Measurements from ENCODE around the gene PLCD1.

Gene PLCD1

DNA sequence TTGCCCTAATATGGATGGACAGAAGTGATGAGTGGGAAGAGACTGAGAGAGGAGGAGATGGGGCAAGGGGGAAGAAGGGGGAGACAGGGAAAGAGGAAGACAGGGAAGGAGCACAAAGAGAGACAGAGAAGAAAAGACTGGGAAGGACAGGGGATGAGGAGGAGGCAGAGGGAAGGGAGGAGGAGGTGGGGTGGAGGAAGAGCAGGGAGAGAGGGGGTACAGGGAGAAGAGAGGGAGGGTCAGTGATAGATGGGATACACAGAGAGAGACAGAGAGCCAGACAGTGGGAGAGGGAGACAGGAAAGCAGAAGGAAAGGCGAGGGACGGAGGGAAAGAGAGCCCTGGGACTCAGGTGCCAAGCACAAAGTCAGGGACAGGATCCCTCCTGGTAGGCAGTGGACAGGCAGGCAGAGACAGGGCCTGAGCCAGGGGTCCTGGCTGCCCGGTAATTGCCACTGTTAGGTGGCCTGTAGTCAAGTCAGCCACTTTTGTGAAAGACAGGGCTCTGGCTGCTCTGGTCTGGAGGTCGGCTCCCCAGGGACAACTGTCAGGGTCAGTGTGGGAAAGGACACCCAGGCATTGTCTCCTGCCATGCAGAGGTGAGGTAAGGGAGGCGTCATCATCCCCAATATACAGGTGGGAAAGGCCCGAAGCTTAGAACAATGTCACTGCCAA is 29.1 kb downstream of the PLCD1 start:
- no peak for DNase-seq (ENCODE audit: low read depth in 1 of 2, low spot score in 1 of 2)
- no peak for TF ChIP-seq JUND (IDR thresholded peaks at IDR 0.05; ENCODE audit: low read depth)
- in situ Hi-C loops (cut with HindIII; ENCODE audit: low pct_unique_long_range_greater_than_20kb, low sequenced_read_pairs): no loop called here

GRCh38 chr3:37999836-38000235 is 29.6 kb downstream of the PLCD1 start:
- no peak for DNase-seq (ENCODE audit: low read depth in 1 of 2, low spot score in 1 of 2)
- in situ Hi-C loops (cut with HindIII; ENCODE audit: low pct_unique_long_range_greater_than_20kb, low sequenced_read_pairs): no loop called here
- TF ChIP-seq JUND (IDR thresholded peaks at IDR 0.05; ENCODE audit: low read depth): no peak

DNA sequence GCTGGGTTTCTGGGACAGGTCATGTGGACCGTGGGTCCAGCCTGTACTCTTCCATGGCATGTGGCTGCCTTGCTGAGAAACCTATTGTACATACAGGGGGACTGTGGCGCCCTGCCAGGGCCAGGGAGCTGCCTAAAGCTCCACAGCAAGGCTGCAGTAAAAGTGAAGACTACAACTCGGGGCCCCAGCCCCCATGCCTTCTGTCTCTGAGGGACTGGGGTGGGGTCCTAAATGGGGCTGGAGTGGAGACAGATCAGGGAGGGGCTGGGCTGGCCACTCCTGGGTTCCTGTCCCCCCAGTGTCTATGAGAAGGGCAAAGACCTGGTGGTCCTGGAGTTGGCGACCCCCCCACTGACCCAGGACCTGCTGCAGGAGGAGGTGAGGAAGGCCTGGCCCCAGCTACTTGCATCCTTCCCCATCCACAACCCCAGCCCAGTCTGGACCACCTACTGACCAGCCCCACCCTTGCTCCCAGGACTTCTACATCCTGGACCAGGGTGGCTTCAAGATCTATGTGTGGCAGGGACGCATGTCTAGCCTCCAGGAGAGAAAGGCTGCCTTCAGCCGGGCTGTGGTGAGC is 31.6 kb downstream of the PLCD1 start:
- DNase-seq (ENCODE audit: low read depth in 1 of 2, low spot score in 1 of 2): no peak
- no peak for TF ChIP-seq JUND (IDR thresholded peaks at IDR 0.05; ENCODE audit: low read depth)
- in situ Hi-C loops (cut with HindIII; ENCODE audit: low pct_unique_long_range_greater_than_20kb, low sequenced_read_pairs): no loop called here

- TF ChIP-seq JUND (IDR thresholded peaks at IDR 0.05; ENCODE audit: low read depth): no peak
- DNase-seq (ENCODE audit: low read depth in 1 of 2, low spot score in 1 of 2): no peak
- in situ Hi-C loops (cut with HindIII; ENCODE audit: low pct_unique_long_range_greater_than_20kb, low sequenced_read_pairs): no loop called here
These were observed 32.1 kb downstream of the PLCD1 start for GRCh38 chr3:37997342-37997741.

GRCh38 chr3:37996785-37997301 is 32.6 kb downstream of the PLCD1 start:
- no peak for TF ChIP-seq JUND (IDR thresholded peaks at IDR 0.05; ENCODE audit: low read depth)

DNA sequence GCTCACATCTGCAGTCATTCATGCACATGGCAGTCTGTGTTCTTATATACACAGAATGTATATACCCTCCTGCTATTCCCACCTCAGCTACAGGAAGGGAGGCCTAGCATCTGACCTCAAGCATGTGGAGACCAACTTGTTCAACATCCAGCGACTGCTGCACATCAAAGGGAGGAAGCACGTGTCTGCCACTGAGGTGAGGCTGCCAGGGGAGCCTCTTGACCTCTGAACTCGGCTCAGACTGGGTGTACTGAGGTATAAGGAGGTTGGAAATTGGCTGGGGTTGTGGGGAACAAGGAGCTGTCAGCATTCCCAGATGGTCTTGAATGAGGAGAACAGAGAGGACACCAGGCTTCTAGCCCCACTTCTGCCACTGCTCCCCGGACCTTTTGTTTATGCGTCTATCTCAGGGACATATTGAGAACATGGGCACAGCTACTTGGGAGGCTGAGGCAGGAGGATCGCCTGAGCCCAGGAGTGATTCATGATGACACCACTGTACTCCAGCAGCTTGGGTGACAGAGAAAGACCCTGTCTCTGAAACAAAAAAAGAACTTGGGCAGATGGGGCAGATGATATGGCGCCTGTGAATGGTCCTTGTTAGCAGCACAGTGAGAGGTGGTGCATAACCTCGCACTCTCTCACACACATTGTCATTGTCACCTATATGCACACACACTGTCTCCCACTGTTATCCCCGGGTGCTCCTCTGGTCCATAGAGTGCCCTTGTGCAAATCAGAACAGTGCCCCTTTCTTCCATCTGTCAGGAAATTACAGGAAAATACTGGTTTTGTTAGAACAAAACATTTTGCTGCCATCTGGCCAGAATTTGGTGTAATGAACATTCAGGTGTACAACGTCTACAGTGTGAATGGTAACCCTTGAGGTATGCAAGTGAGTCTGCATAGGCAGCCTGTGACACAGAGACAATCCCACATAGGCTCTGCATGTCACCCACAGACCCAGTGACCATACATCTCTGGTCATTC is 33.5 kb downstream of the PLCD1 start:
- no peak for TF ChIP-seq JUND (IDR thresholded peaks at IDR 0.05; ENCODE audit: low read depth)
- in situ Hi-C loops (cut with HindIII; ENCODE audit: low pct_unique_long_range_greater_than_20kb, low sequenced_read_pairs): no loop called here
- no peak for DNase-seq (ENCODE audit: low read depth in 1 of 2, low spot score in 1 of 2)

More at GRCh38 chr3:37996785-37997301, 32.6 kb downstream of the PLCD1 start:
- in situ Hi-C loops (cut with HindIII; ENCODE audit: low pct_unique_long_range_greater_than_20kb, low sequenced_read_pairs): no loop called here
- DNase-seq (ENCODE audit: low read depth in 1 of 2, low spot score in 1 of 2): peak; percentile 83 to 94

- TF ChIP-seq JUND (IDR thresholded peaks at IDR 0.05; ENCODE audit: low read depth): no peak
These were observed 34.8 kb downstream of the PLCD1 start for GRCh38 chr3:37994639-37994972.

DNA sequence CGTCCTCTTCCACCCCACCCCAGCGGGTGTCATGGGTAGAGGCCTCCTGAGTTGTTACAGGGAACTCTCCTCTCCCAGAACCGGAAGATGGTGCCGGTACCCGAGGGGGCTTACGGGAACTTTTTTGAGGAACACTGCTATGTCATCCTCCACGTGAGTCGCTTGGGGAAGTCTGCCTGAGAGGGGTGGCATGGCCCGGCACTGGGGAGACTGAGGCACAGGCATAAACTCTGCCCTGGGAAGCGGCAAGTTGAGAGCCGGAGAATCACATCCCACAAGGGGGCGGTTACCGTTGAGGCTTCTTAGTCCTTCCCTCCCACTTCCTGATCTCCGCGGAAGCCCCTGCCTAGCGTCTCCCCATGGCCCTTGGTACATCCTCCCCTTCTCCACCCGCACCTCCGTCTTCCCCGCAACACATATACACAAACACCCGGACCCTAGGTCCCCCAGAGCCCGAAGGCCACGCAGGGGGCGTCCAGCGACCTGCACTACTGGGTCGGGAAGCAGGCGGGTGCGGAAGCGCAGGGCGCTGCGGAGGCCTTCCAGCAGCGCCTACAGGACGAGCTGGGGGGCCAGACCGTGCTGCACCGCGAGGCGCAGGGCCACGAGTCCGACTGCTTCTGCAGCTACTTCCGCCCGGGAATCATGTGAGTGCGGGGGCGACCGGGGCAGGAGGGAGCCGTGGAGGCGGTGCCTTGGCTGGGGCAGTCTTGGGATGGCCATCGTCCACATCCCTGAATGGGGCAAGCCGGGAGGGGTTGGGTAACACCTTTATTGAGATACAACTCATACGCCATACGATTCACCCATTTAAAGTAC is 35.4 kb downstream of the PLCD1 start:
- TF ChIP-seq JUND (IDR thresholded peaks at IDR 0.05; ENCODE audit: low read depth): no peak
- no peak for DNase-seq (ENCODE audit: low read depth in 1 of 2, low spot score in 1 of 2)
- in situ Hi-C loops (cut with HindIII; ENCODE audit: low pct_unique_long_range_greater_than_20kb, low sequenced_read_pairs): no loop called here

More at GRCh38 chr3:37994639-37994972, 34.8 kb downstream of the PLCD1 start:
- in situ Hi-C loops (cut with HindIII; ENCODE audit: low pct_unique_long_range_greater_than_20kb, low sequenced_read_pairs): no loop called here
- no peak for DNase-seq (ENCODE audit: low read depth in 1 of 2, low spot score in 1 of 2)

DNA sequence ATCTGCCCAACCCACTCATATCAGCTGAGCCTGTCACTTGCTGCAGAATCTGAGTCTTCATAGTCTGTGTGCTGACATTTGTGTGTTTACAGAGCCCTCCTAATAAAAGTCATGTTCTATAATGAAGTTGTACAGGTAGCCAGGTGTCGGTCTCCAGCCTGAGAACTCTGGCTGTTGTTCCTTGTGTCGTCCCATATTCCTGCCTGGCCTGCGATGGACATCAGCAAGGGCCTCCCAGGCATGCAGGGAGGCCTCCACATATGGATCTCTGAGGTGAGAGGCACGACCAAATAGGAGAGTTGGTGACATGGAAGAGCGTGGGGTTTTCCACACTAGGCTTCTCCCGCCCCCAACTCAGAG is 36.0 kb downstream of the PLCD1 start:
- in situ Hi-C loops (cut with HindIII; ENCODE audit: low pct_unique_long_range_greater_than_20kb, low sequenced_read_pairs): no loop called here
- no peak for DNase-seq (ENCODE audit: low read depth in 1 of 2, low spot score in 1 of 2)
- no peak for TF ChIP-seq JUND (IDR thresholded peaks at IDR 0.05; ENCODE audit: low read depth)

DNA sequence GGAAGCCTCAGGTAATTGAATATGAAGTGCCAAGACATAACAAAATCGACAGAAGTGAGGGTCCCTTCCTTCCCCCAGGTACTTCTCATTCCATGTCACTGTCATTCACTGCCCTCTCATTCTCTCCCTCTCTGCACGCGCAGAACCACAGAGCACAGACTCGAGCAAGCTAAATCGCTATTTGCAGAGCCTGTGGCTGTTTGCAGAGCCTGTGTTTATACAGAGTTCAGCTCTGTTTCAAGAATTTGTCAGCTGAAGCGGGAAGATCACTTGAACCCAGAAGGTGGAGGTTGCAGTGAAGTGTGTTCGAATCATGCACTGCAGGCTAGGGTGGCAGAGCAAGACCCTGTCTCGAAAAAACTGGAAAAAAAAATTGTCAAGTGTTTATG is 36.4 kb downstream of the PLCD1 start:
- in situ Hi-C loops (cut with HindIII; ENCODE audit: low pct_unique_long_range_greater_than_20kb, low sequenced_read_pairs): no loop called here
- DNase-seq (ENCODE audit: low read depth in 1 of 2, low spot score in 1 of 2): peak in 1 of 2 experiments; percentile 37
- no peak for TF ChIP-seq JUND (IDR thresholded peaks at IDR 0.05; ENCODE audit: low read depth)

DNA sequence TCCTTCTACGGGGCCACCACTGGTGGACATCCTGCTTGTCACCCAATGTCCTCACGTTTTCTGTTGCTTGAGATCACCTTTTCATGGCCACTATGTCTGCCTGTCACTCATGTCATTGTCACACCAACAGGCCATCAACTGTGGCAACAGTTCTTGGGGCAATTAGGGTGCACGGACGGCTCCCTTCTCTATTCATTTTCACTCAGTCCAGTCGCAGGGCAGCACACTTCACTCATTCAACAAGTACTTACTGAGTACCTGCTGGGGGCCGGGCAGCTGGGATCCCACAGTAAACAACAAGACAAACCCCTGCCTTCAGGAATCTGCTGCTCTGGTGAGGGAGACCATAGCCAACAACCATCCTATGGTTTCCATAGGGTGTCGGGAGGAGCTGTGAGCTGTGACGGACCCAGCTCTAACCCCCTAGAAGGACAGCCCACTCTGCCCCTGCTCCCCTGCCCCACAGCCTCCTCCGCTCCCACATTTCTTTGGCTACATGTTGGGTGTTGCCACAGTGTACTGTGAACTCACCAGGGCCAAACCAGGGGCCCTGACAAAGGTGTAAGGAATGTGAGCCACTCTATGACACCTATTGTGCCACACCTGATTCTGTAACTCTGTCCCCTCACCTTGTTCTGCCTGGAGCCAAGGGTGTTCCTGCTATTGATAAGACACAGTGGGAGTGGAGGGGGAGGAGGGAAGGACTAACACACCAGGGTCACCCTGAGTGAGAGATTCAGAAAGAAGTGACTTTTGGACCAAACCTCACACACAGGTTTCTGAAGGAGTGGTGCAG is 37.0 kb downstream of the PLCD1 start:
- DNase-seq (ENCODE audit: low read depth in 1 of 2, low spot score in 1 of 2): no peak
- in situ Hi-C loops (cut with HindIII; ENCODE audit: low pct_unique_long_range_greater_than_20kb, low sequenced_read_pairs): no loop called here
- TF ChIP-seq JUND (IDR thresholded peaks at IDR 0.05; ENCODE audit: low read depth): no peak
